Bronchial epithelial cell (primary cell): ENCODE data around the gene PNMA1. TPM values are rescaled to one million over a fixed set of nuclear protein-coding genes. Genes with fewer than 3 reads are reported as not detected.
"Not testable (repeated sequence)": the region's sequence is repeated elsewhere in the genome, so short reads cannot be mapped to it uniquely, and the experiment has no call there.

ENCODE experiments used
- DNase-seq: peaks from one replicate; pipeline ENCODE4 v3.0.0-alpha.2; 2010; ENCODE audit warnings: low read depth
- FAIRE-seq: peaks from 2 replicates; lab custom pipeline; 2011; peaks lifted over from hg19 to GRCh38; lab: Jason Lieb, UNC
- H3K27me3 ChIP-seq: 2 replicates; pipeline ENCODE4 v1.5.1; 2011; ENCODE audit warnings: low read length; ENCODE audit not compliant: control insufficient read depth, insufficient read depth
- H3K36me3 ChIP-seq: 2 replicates; pipeline ENCODE4 v1.5.1; 2011; ENCODE audit warnings: low read length; ENCODE audit not compliant: control insufficient read depth, insufficient read depth
- H3K4me3 ChIP-seq: 2 replicates; pipeline ENCODE4 v1.5.1; 2011; ENCODE audit warnings: mild to moderate bottlenecking, low read depth, low read length, control low read depth
- total RNA-seq: library from RNA; depleted of rRNA; stranded (reverse); fragments of >200 nt; gene quantifications from 2 replicates; pipeline ENCODE4 v1.2.1, GENCODE V29; 2014
- TF ChIP-seq, protein P1 (sequence below): IDR thresholded peaks from 2 replicates; pipeline ENCODE4 v1.5.1; 2011; ENCODE audit warnings: mild to moderate bottlenecking, moderate library complexity, low read length, control low read depth, inconsistent platforms; ENCODE audit not compliant: insufficient read depth, severe bottlenecking

Gene PNMA1
- total RNA-seq, 1 donor from 2014 or later = 10.5 TPM

DNA sequence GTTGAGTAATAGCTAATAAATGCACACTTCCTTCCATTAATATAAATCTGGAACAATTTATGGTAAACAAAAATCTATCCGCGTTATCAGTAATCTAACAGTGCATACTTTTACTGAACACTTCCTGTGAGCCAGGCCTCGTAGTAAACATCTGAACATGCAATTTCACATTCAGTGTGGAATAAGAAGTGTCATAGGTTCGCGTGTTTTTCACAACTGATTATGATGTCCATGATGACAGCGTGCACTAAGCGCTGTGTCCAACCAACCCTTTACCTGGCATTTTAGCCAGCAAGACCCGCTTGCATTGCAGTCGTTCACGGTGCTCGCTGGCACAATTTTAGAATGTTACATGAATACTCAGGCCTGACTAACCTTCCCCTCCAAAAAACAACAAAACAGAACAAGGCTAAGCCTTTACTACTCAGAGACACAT, 2.1 kb downstream of the PNMA1 start:
- peak overlapping the region; percentile 83 for H3K4me3 ChIP-seq
- H3K27me3 ChIP-seq = no peaks in the 10 kb centered on the region
- TF ChIP-seq, protein P1, sequence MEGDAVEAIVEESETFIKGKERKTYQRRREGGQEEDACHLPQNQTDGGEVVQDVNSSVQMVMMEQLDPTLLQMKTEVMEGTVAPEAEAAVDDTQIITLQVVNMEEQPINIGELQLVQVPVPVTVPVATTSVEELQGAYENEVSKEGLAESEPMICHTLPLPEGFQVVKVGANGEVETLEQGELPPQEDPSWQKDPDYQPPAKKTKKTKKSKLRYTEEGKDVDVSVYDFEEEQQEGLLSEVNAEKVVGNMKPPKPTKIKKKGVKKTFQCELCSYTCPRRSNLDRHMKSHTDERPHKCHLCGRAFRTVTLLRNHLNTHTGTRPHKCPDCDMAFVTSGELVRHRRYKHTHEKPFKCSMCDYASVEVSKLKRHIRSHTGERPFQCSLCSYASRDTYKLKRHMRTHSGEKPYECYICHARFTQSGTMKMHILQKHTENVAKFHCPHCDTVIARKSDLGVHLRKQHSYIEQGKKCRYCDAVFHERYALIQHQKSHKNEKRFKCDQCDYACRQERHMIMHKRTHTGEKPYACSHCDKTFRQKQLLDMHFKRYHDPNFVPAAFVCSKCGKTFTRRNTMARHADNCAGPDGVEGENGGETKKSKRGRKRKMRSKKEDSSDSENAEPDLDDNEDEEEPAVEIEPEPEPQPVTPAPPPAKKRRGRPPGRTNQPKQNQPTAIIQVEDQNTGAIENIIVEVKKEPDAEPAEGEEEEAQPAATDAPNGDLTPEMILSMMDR = no peak
- DNase-seq (no peak), FAIRE-seq (no peak)
- H3K36me3 ChIP-seq = peaks cover 2% of the 10 kb centered on the region

DNA sequence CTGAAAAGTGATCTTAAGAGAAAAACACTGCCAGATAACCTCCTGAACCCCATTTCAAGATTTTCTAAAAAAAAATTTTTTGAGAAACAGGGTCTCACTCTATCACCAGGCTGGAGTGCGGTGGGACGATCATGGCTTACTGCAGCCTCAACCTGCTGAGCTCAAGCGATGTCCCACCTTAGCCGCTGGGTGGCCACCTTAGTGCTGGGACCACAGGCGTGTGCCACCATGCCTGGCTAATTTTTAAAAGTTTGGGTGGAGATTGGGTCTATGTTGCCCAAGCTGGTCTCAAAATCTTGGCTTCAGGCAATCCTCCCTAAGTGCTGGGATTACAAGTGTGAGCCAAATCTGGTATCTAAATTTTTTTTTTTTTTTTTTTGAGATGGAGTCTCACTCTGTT, 3.4 kb downstream of the PNMA1 start:
- FAIRE-seq (no peak), DNase-seq (no peak)
- Histone ChIP-seq H3K27me3 (no peaks in the 10 kb centered on the region), H3K4me3 (no peak overlapping the region), H3K36me3 (no peaks in the 10 kb centered on the region)
- TF ChIP-seq, protein P1 = no peak

DNA sequence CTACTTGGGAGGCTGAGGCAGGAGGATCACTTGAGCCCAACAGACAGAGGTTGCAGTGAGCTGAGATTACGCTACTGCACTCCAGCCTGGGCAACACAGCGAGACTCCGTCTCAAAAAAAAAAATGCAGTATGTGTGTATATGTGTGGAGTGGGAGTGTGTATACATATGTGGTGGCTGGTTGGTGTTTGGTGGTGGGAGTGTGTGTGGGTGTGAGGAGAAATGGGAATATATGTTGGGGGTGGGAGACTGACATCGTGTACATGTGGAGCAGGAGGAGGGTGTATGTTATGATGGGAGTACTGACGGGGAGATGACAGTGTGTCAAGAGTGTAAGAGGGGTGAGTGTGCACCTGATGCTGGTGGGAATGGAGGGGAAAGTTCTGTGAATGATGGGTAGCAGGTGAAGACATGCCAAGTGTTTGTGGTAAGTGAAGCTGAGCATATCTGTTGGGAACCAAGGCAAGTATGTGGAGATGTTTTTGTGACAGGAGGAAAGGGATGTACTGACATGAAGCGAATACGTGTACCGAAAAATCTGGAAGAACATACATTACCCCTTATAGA, 4.2 kb downstream of the PNMA1 start:
- Histone ChIP-seq H3K4me3 (no peak overlapping the region), H3K27me3 (no peaks in the 10 kb centered on the region), H3K36me3 (no peaks in the 10 kb centered on the region)
- TF ChIP-seq, protein P1 = no peak
- DNase-seq = no peak
- FAIRE-seq = no peak

DNA sequence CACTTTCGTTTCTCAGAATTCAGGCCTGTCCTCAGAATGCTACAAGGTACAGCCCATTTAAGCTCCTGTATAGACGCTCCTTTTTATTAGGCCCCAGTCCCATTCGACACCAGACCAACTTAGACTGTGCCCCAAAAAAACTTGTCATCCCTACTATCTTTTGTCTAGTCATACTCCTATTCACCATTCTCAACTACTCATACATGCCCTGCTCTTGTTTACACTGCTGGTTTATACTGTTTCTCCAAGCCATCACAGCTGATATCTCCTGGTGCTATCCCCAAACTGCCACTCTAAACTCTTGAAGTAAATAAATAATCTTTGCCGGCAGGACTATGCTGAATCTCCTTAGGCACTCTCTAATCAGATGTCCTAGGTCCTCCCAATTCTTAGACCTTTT, 6.1 kb downstream of the PNMA1 start:
- not testable (repeated sequence) for H3K27me3 ChIP-seq, H3K4me3 ChIP-seq, H3K36me3 ChIP-seq, DNase-seq, FAIRE-seq

DNA sequence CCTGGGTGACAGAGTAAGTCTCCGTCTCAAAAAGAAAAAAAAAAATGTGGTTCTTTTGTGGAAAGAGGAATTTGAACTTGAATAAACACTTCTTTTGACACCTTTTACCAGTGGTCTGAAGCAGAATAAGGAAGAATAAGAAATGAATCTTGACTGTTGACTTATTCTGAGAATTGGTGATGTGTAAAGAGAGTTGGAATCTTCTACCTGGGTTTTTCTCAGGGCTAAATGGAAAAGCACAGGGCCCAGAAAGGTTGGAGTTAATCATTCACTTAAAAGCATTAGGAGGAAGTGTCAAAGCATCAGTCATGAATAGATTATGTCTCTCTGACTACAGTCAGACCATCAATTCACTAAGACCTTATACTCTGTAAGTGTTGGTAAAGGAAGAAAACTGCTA, 13.9 kb downstream of the PNMA1 start:
- no peak overlapping the region for H3K4me3 ChIP-seq
- TF ChIP-seq, protein P1 = no peak
- FAIRE-seq = no peak
- DNase-seq = no peak
- no peaks in the 10 kb centered on the region for H3K27me3 ChIP-seq
- no peaks in the 10 kb centered on the region for H3K36me3 ChIP-seq

DNA sequence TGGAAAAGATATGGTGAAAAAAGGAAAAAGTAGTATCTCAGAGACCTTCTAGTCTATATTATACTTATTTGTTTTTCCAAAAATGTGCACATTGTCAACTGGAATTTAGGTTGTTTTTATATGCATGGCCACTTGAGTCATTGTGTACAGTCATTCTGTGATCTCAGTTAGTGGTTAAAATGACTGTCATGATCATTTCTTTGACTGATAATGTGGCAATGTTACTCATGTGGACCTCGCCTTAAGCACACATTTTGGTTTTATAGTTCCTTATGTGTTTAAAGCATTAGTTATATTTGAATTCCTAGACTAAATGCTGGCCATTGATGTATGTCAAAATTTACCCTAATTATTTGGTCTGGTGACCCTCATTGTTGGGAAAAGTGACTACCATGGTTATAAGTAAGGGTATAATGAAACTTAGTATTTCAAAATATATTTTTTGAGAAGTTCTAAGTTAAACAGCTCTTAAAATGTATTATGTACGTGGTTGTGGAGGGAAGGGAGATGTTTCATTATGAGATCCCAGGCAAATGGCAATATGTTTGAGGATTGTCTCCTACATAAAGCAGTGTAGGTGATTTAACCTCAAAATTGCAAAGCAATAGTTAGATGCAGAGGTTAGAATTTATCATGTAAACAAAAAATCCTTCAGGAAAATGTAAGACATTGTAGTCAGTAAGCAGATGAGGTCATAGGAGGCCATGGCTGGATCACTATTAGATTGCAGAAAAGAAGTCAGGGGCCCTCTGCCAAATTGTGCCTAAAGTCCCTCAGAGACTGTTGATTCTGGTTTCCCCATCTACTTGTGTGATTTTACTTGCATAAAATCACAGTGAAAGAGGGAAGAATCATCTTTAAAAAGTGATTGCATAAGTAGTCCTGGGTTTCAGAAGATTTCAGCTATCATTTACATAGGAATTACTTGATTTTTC, 17.5 kb downstream of the PNMA1 start:
- no peak overlapping the region for H3K4me3 ChIP-seq
- TF ChIP-seq, protein P1 = no peak
- no peaks in the 10 kb centered on the region for H3K27me3 ChIP-seq
- DNase-seq (peak; percentile 93), FAIRE-seq (no peak)
- no peaks in the 10 kb centered on the region for H3K36me3 ChIP-seq
